Suprapubic skin (tissue), 3 donors: Measurements from ENCODE around the gene CDKN3.

Experiments used
- CTCF ChIP-seq, 2 donors: fragments of 200-600 bp in 1 of 2; fragments of 450-650 bp in 1 of 2; sonication (generic) in 1 of 2; IDR thresholded peaks; one replicate each; pipeline ENCODE4 v1.5.1; 2016 to 2019; ENCODE audit warnings: antibody characterized with exemption in 2 of 2, mild to moderate bottlenecking in 1 of 2, moderate library complexity in 1 of 2
- EP300 ChIP-seq: sonication (generic); formaldehyde crosslinking; IDR thresholded peaks from one replicate; pipeline ENCODE4 v1.6.1; 2017; ENCODE audit warnings: antibody characterized with exemption
- POLR2A ChIP-seq, 2 donors: fragments of 450-650 bp; IDR thresholded peaks; one replicate each; pipeline ENCODE4 v1.6.1; 2017; ENCODE audit warnings: antibody characterized with exemption in 2 of 2, mild to moderate bottlenecking in 2 of 2, moderate library complexity in 2 of 2

GRCh38 chr14:54356172-54356571, 40.6 kb upstream of the CDKN3 start:
- no peak for TF ChIP-seq CTCF (IDR thresholded peaks at IDR 0.05)
- no peak for TF ChIP-seq POLR2A (IDR thresholded peaks at IDR 0.05)
- no peak for TF ChIP-seq EP300
